ENCODE results near the gene LRP2. TPM values are rescaled to one million over a fixed set of nuclear protein-coding genes. Genes with fewer than 3 reads are reported as not detected.

Gene LRP2
- total RNA-seq, 4 donors from 2014 or later: not detected

DNA sequence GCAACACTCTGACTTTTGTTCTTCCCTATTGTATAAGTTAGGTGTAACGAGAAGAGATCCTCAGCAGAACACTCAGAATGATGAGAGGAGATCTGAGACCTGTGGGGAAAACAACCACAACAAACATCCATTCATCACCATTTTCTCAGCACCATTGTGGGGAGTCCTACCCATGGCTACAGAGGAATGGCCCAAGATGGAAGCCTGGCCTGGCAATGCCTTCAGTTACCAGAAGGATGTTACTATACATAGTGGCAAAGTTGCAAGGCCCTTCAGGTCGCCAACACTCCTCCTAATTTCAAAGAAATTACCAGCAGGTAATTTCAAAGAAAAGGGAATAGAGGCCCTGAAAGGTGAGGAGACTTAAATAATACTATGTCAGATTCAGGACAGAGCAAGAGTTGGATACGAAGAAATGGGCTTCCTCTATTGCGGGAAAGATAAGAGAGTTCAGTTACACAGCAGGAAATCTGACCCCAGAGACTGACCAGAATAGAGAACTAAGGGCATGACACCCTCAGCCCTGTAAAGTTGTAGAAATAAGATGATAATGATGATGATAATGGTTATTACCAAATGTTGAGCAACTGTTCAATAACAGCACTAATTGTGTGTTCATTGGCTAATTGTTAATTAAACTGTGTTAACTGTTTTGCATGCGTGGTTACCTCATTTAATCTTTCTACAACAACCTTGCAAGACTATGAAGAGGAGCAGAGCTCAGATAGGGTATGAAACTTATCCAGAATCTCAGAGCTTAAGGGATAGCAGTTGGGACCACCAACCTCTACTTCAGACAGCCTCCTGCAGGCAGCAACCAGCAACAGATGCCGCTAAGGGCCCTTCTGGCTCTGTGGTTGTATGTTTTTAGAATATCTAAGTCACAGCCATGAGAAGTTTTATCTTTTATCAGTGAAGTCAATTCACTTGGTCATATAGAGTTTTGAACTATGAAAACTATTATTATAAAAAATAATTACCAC is 255.5 kb downstream of the LRP2 start:
- H3K9me3 ChIP-seq: no peaks in the 10 kb centered on the region
- no peak for TF ChIP-seq POLR2AphosphoS5 (IDR thresholded peaks at IDR 0.05)
- no peak for TF ChIP-seq EP300 (IDR thresholded peaks at IDR 0.05)
- no peak for TF ChIP-seq POLR2A (IDR thresholded peaks at IDR 0.05)
- TF ChIP-seq, protein P1, sequence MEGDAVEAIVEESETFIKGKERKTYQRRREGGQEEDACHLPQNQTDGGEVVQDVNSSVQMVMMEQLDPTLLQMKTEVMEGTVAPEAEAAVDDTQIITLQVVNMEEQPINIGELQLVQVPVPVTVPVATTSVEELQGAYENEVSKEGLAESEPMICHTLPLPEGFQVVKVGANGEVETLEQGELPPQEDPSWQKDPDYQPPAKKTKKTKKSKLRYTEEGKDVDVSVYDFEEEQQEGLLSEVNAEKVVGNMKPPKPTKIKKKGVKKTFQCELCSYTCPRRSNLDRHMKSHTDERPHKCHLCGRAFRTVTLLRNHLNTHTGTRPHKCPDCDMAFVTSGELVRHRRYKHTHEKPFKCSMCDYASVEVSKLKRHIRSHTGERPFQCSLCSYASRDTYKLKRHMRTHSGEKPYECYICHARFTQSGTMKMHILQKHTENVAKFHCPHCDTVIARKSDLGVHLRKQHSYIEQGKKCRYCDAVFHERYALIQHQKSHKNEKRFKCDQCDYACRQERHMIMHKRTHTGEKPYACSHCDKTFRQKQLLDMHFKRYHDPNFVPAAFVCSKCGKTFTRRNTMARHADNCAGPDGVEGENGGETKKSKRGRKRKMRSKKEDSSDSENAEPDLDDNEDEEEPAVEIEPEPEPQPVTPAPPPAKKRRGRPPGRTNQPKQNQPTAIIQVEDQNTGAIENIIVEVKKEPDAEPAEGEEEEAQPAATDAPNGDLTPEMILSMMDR (IDR thresholded peaks at IDR 0.05): no peak
- ATAC-seq: no peak
- WGBS, 2 donors (ENCODE audit: low coverage in 1 of 2): 70 to 88% methylated on average over 5 to 6 of the region's 6 CpGs
- H3K4me3 ChIP-seq: no peak overlapping the region
- no peaks in the 10 kb centered on the region for H3K27me3 ChIP-seq
- H3K27ac ChIP-seq: no peak overlapping the region
- H3K4me1 ChIP-seq: no peaks in the 10 kb centered on the region
- H3K36me3 ChIP-seq: no peaks in the 10 kb centered on the region

DNA sequence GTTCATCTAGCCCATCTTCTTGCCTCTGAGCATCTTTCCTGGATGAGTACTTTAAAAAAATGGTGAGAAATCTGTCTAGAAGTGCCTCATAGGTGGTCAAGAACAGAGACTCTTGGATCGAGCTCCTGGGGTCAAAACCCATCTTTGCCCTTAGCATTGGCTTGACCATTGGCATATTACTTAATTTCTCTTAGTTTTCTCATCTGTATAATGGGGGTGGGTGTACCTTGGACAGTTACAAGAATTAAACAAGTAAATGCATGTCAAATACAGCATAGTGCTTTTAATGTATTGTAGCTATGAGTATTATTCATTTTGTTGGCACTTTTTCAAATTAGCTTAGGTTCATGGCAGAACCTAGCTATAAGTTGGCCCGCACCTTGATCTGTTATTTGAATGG is 256.2 kb downstream of the LRP2 start:
- no peak for ATAC-seq
- WGBS, 2 donors (ENCODE audit: low coverage in 1 of 2): 77 to 100% methylated on average over 1 to 2 of the region's 2 CpGs
- Histone ChIP-seq H3K27ac (no peak overlapping the region), H3K36me3 (no peaks in the 10 kb centered on the region), H3K4me3 (no peak overlapping the region), H3K27me3 (no peaks in the 10 kb centered on the region), H3K4me1 (no peaks in the 10 kb centered on the region), H3K9me3 (no peaks in the 10 kb centered on the region)
- TF ChIP-seq, protein P1 (IDR thresholded peaks at IDR 0.05): no peak
- TF ChIP-seq POLR2A (IDR thresholded peaks at IDR 0.05) (no peak), POLR2AphosphoS5 (IDR thresholded peaks at IDR 0.05) (no peak), EP300 (IDR thresholded peaks at IDR 0.05) (no peak)

DNA sequence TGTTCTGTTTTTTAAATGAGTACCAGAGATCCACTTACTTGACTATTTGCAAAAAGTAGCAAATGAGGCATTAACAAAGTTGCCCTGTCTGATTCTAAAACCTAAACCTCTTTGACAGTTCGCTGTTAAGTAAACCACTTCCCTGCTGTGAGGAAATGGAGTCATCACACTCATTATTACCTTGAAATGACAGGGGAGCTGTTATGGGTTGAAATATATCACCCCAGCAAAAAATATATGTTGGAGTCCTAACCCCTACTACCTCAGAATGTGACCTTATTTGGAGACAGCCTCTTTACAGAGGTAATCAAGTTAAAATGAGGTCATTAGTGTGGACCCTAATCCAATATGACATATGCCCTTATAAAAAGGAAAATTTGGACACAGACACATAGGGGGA is 256.9 kb downstream of the LRP2 start:
- Histone ChIP-seq H3K4me1 (no peaks in the 10 kb centered on the region), H3K36me3 (no peaks in the 10 kb centered on the region), H3K9me3 (no peaks in the 10 kb centered on the region), H3K27me3 (no peaks in the 10 kb centered on the region), H3K4me3 (no peak overlapping the region), H3K27ac (no peak overlapping the region)
- ATAC-seq: no peak
- WGBS, 2 donors (ENCODE audit: low coverage in 1 of 2): 77% methylated on average over 1 of the region's 1 CpG; no CpG with 5 or more reads in 1 of the 2 donors
- TF ChIP-seq EP300 (IDR thresholded peaks at IDR 0.05): no peak
- no peak for TF ChIP-seq POLR2A (IDR thresholded peaks at IDR 0.05)
- TF ChIP-seq POLR2AphosphoS5 (IDR thresholded peaks at IDR 0.05): no peak
- TF ChIP-seq, protein P1 (IDR thresholded peaks at IDR 0.05): no peak

DNA sequence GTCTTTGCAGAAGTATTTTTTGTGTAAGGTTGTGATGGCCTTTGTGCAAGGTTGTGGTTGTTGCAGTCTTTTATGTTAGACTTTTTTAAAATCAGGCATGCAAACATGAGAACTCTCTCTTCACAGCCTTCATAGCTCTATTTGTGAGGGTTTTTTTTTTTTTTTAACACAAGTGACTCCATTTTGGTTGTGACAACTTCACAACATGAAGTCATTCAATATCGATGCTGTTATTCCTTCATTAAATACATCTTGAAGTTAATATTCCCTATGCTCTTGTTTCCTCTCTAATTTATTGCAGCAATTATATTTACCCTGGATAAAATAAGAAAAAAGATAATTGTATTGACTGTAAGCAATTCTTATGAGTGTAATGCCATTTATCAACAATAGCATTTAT is 257.5 kb downstream of the LRP2 start:
- no peaks in the 10 kb centered on the region for H3K36me3 ChIP-seq
- no peak overlapping the region for H3K27ac ChIP-seq
- no peaks in the 10 kb centered on the region for H3K4me1 ChIP-seq
- TF ChIP-seq POLR2A (IDR thresholded peaks at IDR 0.05) (no peak), POLR2AphosphoS5 (IDR thresholded peaks at IDR 0.05) (no peak), EP300 (IDR thresholded peaks at IDR 0.05) (no peak)
- TF ChIP-seq, protein P1 (IDR thresholded peaks at IDR 0.05): no peak
- no peaks in the 10 kb centered on the region for H3K27me3 ChIP-seq
- no peak overlapping the region for H3K4me3 ChIP-seq
- WGBS, 2 donors (ENCODE audit: low coverage in 1 of 2): 35% methylated on average over 1 of the region's 1 CpG; no CpG with 5 or more reads in 1 of the 2 donors
- no peak for ATAC-seq
- H3K9me3 ChIP-seq: no peaks in the 10 kb centered on the region

Data from gastroesophageal sphincter (tissue), 4 donors.